CD4-positive, alpha-beta T cell (primary cell): Measurements from ENCODE around the gene VPS37C. TPM values are rescaled to one million over a fixed set of nuclear protein-coding genes. Genes with fewer than 3 reads are reported as not detected.

Experiments used
- ATAC-seq: fragments of 200-7000 bp; cut with Tn5 transposase; one replicate; pipeline ENCODE4 v1.10.0; 2022; ENCODE audit warnings: mild to moderate bottlenecking; ENCODE audit not compliant: poor library complexity
- CTCF ChIA-PET: fragments of 350-600 bp; sonication (Branson Sonifier 250); formaldehyde crosslinking; loops from one replicate; lab custom pipeline; 2021; ENCODE audit warnings: antibody characterized with exemption, inconsistent platforms; lab: Charles Lee
- POLR2A ChIA-PET: fragments of 350-600 bp; sonication (Branson Sonifier 250); formaldehyde crosslinking; loops from one replicate; lab custom pipeline; 2021; ENCODE audit warnings: antibody characterized with exemption, inconsistent platforms; lab: Charles Lee
- DNase-seq, 14 experiments: peaks; one replicate each; pipeline ENCODE4 v3.0.0-alpha.2; 2013 to 2020; ENCODE audit warnings: mixed read lengths in 2 of 14
- H3K27ac ChIP-seq, 2 donors: one replicate each; pipeline versions ENCODE4 v1.5.1 to v1.7.0; 2013; ENCODE audit warnings: low read length in 2 of 2, low read depth in 1 of 2, mild to moderate bottlenecking in 1 of 2
- H3K27me3 ChIP-seq, 2 experiments: 1 replicate in 1 of 2; 2 replicates in 1 of 2; pipeline versions ENCODE4 v1.6.1 to v1.7.0; 2013; ENCODE audit warnings: low read length in 2 of 2, control low read depth in 1 of 2, mild to moderate bottlenecking in 1 of 2, moderate library complexity in 1 of 2; ENCODE audit not compliant: insufficient read depth in 2 of 2, control insufficient read depth in 1 of 2
- H3K36me3 ChIP-seq: one replicate; pipeline ENCODE4 v1.6.1; 2013; ENCODE audit warnings: low read length, control low read depth; ENCODE audit not compliant: insufficient read depth
- H3K4me1 ChIP-seq: one replicate; pipeline ENCODE4 v1.6.1; 2013; ENCODE audit warnings: low read length, control low read depth; ENCODE audit not compliant: insufficient read depth
- H3K4me3 ChIP-seq: one replicate; pipeline ENCODE4 v1.5.1; 2013; ENCODE audit warnings: mild to moderate bottlenecking, low read length, moderate library complexity
- H3K9me3 ChIP-seq, 2 experiments: 1 replicate in 1 of 2; 2 replicates in 1 of 2; pipeline versions ENCODE4 v1.6.1 to v1.7.0; 2013; ENCODE audit warnings: low read length in 2 of 2, mild to moderate bottlenecking in 2 of 2, control low read depth in 1 of 2, moderate library complexity in 1 of 2; ENCODE audit not compliant: control insufficient read depth in 1 of 2, insufficient read depth in 1 of 2
- H3K27ac Mint-ChIP-seq: one replicate; pipeline ENCODE4 v1.8.0; 2020; ENCODE audit warnings: mixed read lengths
- H3K27me3 Mint-ChIP-seq: one replicate; pipeline ENCODE4 v1.8.0; 2021; ENCODE audit warnings: mixed read lengths
- H3K36me3 Mint-ChIP-seq: one replicate; pipeline ENCODE4 v1.8.0; 2021; ENCODE audit warnings: low read depth, mixed read lengths
- H3K4me1 Mint-ChIP-seq: one replicate; pipeline ENCODE4 v1.8.0; 2021; ENCODE audit warnings: low read depth, mixed read lengths
- H3K4me3 Mint-ChIP-seq: one replicate; pipeline ENCODE4 v1.8.0; 2020; ENCODE audit warnings: mild to moderate bottlenecking, mixed read lengths
- H3K9me3 Mint-ChIP-seq: one replicate; pipeline ENCODE4 v1.8.0; 2020; ENCODE audit warnings: mixed read lengths
- intact Hi-C, 2 experiments: fragments of 100-400 bp; cut with DNase I in 1 of 2; cut with micrococcal nuclease in 1 of 2; formaldehyde crosslinking; loops; one replicate each; pipeline versions ENCODE4 v1.15.1 to v1.9.0; 2023 to 2025; cut with DNase I, micrococcal nuclease
- total RNA-seq, 174 experiments: library from RNA in 2 of 174; stranded (reverse) in 2 of 174; gene quantifications; one replicate each; pipeline ENCODE4 v1.2.3 and lab custom pipeline; 2021 to 2026
- TF ChIP-seq, protein P1 (sequence below): fragments of 200-600 bp; IDR thresholded peaks from one replicate; pipeline ENCODE4 v1.8.0; 2022; ENCODE audit warnings: antibody characterized with exemption, mild to moderate bottlenecking

Gene VPS37C
- total RNA-seq, 2 experiments from 2014 or later = 1.8 to 2.0 TPM

DNA sequence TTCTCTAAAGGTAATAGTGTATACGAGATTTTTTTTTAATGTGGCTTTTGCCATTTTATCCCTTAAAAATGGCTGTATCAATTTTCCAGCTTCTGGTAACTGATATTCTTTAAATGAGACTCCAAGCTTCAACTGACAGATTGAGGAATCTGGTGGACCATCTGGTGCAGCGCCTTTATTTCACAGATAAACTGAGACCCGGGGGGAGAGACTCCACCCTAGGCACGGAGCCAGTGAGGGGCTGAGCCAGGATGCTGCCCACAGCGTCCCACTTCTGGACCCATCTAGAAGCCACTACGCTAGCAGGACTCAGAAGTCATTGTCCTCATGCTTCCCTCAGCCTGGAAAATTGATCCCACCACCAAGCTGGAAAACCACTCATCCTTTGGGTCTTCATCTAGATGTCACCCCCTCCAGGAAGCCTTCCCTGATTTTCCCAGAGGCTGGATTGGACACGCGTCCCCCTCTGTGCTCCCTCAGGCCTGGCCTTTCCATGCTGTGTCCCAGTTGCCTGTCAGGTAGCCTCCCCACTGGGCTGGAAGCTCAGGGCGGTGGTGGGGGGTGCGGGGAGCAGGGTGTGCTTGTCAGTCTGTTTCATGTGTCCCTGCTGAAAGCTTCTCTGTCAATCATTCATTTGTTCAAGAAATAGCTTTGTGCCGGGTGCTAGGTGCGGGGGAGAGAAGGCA is 71.3 kb downstream of the VPS37C start:
- Mint-ChIP-seq H3K4me1 (peaks cover 59% of the 10 kb centered on the region), H3K4me3 (no peak overlapping the region), H3K27me3 (no peaks in the 10 kb centered on the region), H3K27ac (peak overlapping the region; percentile 93), H3K9me3 (no peaks in the 10 kb centered on the region), H3K36me3 (no peaks in the 10 kb centered on the region)
- H3K4me3 ChIP-seq = no peak overlapping the region
- intact Hi-C loops = no loop called here
- ChIA-PET POLR2A (interaction anchor here (1.0 to 4.3 kb wide), 4 partner anchors 13 to 64 kb away, joined by 3 to 38 read pairs (median 3); partner anchors contain the start of gene CD5), CTCF (interaction anchor here (1.1 to 1.9 kb wide), 7 partner anchors 9 to 66 kb away, joined by 3 to 5 read pairs (median 3); no protein-coding TSS in a partner anchor)
- ATAC-seq (no peak), DNase-seq (no peak)
- H3K27ac ChIP-seq = peak overlapping the region in 1 of 2 donors; percentile 82
- H3K27me3 ChIP-seq = no peaks in the 10 kb centered on the region
- TF ChIP-seq, protein P1, sequence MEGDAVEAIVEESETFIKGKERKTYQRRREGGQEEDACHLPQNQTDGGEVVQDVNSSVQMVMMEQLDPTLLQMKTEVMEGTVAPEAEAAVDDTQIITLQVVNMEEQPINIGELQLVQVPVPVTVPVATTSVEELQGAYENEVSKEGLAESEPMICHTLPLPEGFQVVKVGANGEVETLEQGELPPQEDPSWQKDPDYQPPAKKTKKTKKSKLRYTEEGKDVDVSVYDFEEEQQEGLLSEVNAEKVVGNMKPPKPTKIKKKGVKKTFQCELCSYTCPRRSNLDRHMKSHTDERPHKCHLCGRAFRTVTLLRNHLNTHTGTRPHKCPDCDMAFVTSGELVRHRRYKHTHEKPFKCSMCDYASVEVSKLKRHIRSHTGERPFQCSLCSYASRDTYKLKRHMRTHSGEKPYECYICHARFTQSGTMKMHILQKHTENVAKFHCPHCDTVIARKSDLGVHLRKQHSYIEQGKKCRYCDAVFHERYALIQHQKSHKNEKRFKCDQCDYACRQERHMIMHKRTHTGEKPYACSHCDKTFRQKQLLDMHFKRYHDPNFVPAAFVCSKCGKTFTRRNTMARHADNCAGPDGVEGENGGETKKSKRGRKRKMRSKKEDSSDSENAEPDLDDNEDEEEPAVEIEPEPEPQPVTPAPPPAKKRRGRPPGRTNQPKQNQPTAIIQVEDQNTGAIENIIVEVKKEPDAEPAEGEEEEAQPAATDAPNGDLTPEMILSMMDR = no peak
- H3K9me3 ChIP-seq = peaks cover 0 to 3% of the 10 kb centered on the region in 2 experiments
- H3K4me1 ChIP-seq = peaks cover 48% of the 10 kb centered on the region
- no peaks in the 10 kb centered on the region for H3K36me3 ChIP-seq

DNA sequence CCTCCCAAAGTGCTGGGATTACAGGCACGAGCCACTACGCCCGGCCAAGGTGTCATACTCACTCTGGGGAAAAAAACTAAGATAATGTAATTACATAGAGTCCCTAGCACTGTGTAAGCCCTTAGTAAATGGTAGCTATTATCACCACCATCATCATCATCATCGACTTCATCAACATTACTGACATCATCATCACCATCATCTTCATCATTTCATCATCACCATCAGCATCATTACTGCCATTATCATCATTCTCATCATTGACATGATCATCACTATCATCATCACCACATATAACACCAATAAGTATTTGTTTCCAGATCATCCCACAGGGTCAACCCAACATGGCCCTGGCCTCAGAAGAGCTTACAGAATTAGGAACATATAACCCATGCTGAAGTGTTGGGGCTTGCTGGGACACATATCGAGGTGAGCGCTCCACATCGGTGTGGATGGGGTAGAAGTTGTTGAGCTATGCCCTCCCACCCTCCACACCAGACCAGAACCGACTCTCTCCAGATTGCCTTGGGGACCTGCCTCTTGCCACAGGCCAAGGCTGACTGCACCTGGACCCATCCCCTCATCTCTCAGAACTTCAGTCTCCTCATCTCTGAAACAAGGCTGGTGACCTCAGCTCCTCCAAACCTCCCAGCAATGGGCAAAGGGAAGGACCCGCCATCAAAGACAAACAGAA is 73.7 kb downstream of the VPS37C start:
- ChIA-PET POLR2A (interaction anchor here (0.8 to 2.1 kb wide), 5 partner anchors 11 to 41 kb away, joined by 3 to 7 read pairs (median 3); partner anchors contain the start of gene CD5), CTCF (no interaction called here)
- Mint-ChIP-seq H3K4me3 (peak overlapping the region; percentile 8), H3K36me3 (no peaks in the 10 kb centered on the region), H3K27me3 (no peaks in the 10 kb centered on the region), H3K4me1 (peaks cover 51% of the 10 kb centered on the region), H3K9me3 (peaks cover 3% of the 10 kb centered on the region), H3K27ac (peak overlapping the region; percentile 63)
- H3K27ac ChIP-seq = no peak overlapping the region
- H3K4me3 ChIP-seq = no peak overlapping the region
- intact Hi-C loops = no loop called here
- DNase-seq (peak in 1 of 14 experiments; percentile 0), ATAC-seq (no peak)
- H3K4me1 ChIP-seq = peaks cover 44% of the 10 kb centered on the region
- TF ChIP-seq, protein P1 = no peak
- H3K36me3 ChIP-seq = no peaks in the 10 kb centered on the region
- H3K9me3 ChIP-seq = no peaks in the 10 kb centered on the region
- H3K27me3 ChIP-seq = no peaks in the 10 kb centered on the region

DNA sequence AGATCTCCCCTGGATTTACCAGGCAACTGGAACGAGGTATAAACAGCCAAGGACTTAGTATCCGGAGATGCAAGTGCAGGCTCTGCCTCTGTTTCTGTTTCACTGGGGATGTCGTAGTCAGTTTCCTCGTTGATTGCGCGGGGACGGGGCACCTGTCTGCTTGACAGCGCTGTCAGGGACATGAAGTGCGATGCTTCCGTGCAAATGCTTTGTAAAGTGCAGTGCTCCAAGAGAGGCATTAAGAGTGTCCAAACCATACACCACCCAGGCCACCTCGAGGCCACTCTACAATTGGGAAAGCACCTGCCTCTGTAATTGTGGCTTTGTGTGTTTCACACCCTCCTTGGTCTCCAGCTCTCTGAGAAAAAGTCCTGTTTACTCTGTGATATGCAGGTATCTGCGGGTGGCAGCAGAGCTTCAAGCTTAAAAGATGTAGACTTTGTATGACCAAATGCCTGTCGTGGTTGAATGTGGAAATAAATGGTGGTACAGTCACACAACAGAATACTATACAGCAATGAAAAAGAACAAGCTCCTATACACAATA is 77.6 kb downstream of the VPS37C start:
- Histone ChIP-seq H3K9me3 (no peaks in the 10 kb centered on the region), H3K4me1 (peaks cover 54% of the 10 kb centered on the region), H3K27me3 (no peaks in the 10 kb centered on the region), H3K27ac (peak overlapping the region; percentile 90 to 94), H3K36me3 (no peaks in the 10 kb centered on the region), H3K4me3 (peak overlapping the region; percentile 53)
- DNase-seq = peak; percentile 56 to 92 (median 68)
- POLR2A ChIA-PET = interaction anchor here (0.6 to 6.7 kb wide), 30 partner anchors 9 to 253 kb away, joined by 3 to 116 read pairs (median 6); partner anchors contain the start of gene CD5
- CTCF ChIA-PET = interaction anchor here (0.7 to 2.3 kb wide), 16 partner anchors 9 to 253 kb away, joined by 3 to 17 read pairs (median 3); partner anchors contain the start of genes CD5 and VPS37C
- Mint-ChIP-seq H3K9me3 (peaks cover 3% of the 10 kb centered on the region), H3K36me3 (no peaks in the 10 kb centered on the region), H3K27ac (peak overlapping the region; percentile 98), H3K27me3 (no peaks in the 10 kb centered on the region), H3K4me1 (peaks cover 66% of the 10 kb centered on the region), H3K4me3 (peak overlapping the region; percentile 89)
- ATAC-seq = peak; percentile 67
- TF ChIP-seq, protein P1 = peak; percentile 36
- intact Hi-C loops = loop anchor here (2.0 to 5.0 kb wide), 7 partner anchors 17 to 104 kb away; partner anchors contain the start of gene CD5 (in 1 of the 2)
